Measurements from ENCODE around the gene CDC42SE1. TPM values are rescaled to one million over a fixed set of nuclear protein-coding genes. Genes with fewer than 3 reads are reported as not detected.
A peak's percentile ranks its signal among the peaks of the same experiment; 100 is the strongest.

Gene CDC42SE1
- total RNA-seq, 1 experiment from 2014 or later: 81.2 TPM

GRCh38 chr1:151072224-151072623, 12.8 kb upstream of the CDC42SE1 start:
- in situ Hi-C loops (cut with HindIII; ENCODE audit: low pct_unique_long_range_greater_than_20kb, low sequenced_read_pairs) (no loop called here), intact Hi-C loops (cut with micrococcal nuclease; ENCODE audit: unreplicated experiment) (no loop called here)
- Histone ChIP-seq H3K4me3 (ENCODE audit: low read depth in 2 of 2, low read length in 2 of 2) (no peak overlapping the region), H3K36me3 (ENCODE audit: control insufficient read depth, insufficient read depth, low read length) (peaks cover 2% of the 10 kb centered on the region; the same call in 1 of the 2 replicates), H3K4me1 (ENCODE audit: control insufficient read depth, insufficient read depth, low read length) (peaks cover 13% of the 10 kb centered on the region), H3K27ac (ENCODE audit: low read length) (no peak overlapping the region), H3K27me3 (ENCODE audit: control insufficient read depth, insufficient read depth, low read length) (no peaks in the 10 kb centered on the region), H3K9me3 (ENCODE audit: control insufficient read depth, insufficient read depth, low read depth, low read length) (no peaks in the 10 kb centered on the region)
- ChIA-PET CTCF (no interaction called here), POLR2A (no interaction called here)
- DNase-seq (ENCODE audit: low read depth, low spot score) (no peak), ATAC-seq (no peak)
- no TSS peak for BruUV-seq (replicated peaks)
- TF ChIP-seq TCF7L2 (IDR thresholded peaks at IDR 0.05; ENCODE audit: low read depth, low read length): no peak
- TF ChIP-seq, protein P1, sequence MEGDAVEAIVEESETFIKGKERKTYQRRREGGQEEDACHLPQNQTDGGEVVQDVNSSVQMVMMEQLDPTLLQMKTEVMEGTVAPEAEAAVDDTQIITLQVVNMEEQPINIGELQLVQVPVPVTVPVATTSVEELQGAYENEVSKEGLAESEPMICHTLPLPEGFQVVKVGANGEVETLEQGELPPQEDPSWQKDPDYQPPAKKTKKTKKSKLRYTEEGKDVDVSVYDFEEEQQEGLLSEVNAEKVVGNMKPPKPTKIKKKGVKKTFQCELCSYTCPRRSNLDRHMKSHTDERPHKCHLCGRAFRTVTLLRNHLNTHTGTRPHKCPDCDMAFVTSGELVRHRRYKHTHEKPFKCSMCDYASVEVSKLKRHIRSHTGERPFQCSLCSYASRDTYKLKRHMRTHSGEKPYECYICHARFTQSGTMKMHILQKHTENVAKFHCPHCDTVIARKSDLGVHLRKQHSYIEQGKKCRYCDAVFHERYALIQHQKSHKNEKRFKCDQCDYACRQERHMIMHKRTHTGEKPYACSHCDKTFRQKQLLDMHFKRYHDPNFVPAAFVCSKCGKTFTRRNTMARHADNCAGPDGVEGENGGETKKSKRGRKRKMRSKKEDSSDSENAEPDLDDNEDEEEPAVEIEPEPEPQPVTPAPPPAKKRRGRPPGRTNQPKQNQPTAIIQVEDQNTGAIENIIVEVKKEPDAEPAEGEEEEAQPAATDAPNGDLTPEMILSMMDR (IDR thresholded peaks at IDR 0.05): no peak
- TF ChIP-seq SIN3A (IDR thresholded peaks at IDR 0.05; ENCODE audit: borderline replicate concordance, insufficient read depth, low read depth, low read length): no peak
- TF ChIP-seq, protein P2, sequence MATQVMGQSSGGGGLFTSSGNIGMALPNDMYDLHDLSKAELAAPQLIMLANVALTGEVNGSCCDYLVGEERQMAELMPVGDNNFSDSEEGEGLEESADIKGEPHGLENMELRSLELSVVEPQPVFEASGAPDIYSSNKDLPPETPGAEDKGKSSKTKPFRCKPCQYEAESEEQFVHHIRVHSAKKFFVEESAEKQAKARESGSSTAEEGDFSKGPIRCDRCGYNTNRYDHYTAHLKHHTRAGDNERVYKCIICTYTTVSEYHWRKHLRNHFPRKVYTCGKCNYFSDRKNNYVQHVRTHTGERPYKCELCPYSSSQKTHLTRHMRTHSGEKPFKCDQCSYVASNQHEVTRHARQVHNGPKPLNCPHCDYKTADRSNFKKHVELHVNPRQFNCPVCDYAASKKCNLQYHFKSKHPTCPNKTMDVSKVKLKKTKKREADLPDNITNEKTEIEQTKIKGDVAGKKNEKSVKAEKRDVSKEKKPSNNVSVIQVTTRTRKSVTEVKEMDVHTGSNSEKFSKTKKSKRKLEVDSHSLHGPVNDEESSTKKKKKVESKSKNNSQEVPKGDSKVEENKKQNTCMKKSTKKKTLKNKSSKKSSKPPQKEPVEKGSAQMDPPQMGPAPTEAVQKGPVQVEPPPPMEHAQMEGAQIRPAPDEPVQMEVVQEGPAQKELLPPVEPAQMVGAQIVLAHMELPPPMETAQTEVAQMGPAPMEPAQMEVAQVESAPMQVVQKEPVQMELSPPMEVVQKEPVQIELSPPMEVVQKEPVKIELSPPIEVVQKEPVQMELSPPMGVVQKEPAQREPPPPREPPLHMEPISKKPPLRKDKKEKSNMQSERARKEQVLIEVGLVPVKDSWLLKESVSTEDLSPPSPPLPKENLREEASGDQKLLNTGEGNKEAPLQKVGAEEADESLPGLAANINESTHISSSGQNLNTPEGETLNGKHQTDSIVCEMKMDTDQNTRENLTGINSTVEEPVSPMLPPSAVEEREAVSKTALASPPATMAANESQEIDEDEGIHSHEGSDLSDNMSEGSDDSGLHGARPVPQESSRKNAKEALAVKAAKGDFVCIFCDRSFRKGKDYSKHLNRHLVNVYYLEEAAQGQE (IDR thresholded peaks at IDR 0.05; ENCODE audit: insufficient read depth in 1 of 2, low read depth in 2 of 2, low read length in 1 of 2): no peak
- TF ChIP-seq POLR2AphosphoS5 (IDR thresholded peaks at IDR 0.05; ENCODE audit: low read depth, low read length): no peak

DNA sequence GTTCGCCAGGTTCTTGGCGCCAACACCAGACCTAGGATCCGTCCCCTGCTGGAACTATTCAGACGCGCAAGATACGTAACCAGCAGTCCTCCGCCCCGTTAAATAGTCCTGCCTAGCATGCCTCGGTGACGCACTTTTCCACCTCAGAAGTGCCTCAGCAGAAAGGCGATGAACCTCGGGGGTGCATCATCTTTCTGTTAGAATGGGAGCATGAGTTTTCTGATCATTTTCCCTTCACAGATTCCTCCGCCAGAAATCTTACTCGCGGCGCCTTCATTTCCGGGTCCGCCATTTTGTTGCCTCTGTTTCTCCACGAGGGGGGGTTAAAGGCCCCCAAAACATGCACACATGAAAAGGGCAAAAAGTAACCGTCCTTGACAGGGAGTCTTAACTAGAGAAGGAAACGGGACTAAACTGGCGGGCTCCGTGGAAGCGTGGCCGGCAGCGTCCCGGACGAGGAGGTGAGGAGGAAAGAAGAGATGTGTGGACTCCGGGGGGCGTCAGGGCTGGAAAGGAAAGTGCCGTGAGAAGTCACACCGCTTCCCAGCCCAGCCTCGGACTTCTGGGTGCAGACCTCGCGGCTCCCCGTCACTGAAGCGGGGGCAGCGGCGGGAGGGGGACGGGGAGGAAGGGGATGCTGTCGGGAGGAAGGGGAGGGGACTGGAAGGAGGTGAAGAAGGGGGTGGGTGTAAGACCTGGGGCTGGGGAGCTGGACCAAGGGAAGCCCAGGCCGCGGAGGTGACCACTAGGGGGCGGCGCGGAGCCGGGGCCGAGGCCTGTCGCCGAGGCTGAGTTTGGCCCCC, 11.3 kb upstream of the CDC42SE1 start, which contains the start of gene GABPB2:
Gene GABPB2, plus strand, starts transcription at position 288 of the 803 bp plus-strand sequence. CDS start 17,429 bp downstream, outside the sequence.
- ATAC-seq (peak; percentile 96), DNase-seq (ENCODE audit: low read depth, low spot score) (peak; percentile 88)
- peak within 1 kb of the TSS; percentile 99 for H3K27ac ChIP-seq (ENCODE audit: low read length)
- in situ Hi-C loops (cut with HindIII; ENCODE audit: low pct_unique_long_range_greater_than_20kb, low sequenced_read_pairs): no loop called here
- H3K4me3 ChIP-seq (ENCODE audit: low read depth in 2 of 2, low read length in 2 of 2): peak within 1 kb of the TSS; percentile 88 to 94
- H3K27me3 ChIP-seq (ENCODE audit: control insufficient read depth, insufficient read depth, low read length): no peaks in the 10 kb centered on the region
- no peaks in the 10 kb centered on the region for H3K9me3 ChIP-seq (ENCODE audit: control insufficient read depth, insufficient read depth, low read depth, low read length)
- BruUV-seq (replicated peaks): TSS peak; percentile 90
- TF ChIP-seq POLR2AphosphoS5 (IDR thresholded peaks at IDR 0.05; ENCODE audit: low read depth, low read length): peak; percentile 75
- TF ChIP-seq SIN3A (IDR thresholded peaks at IDR 0.05; ENCODE audit: borderline replicate concordance, insufficient read depth, low read depth, low read length): 0 out of 2 replicates have a peak, but pooled peaks have one; percentile 40
- TF ChIP-seq, protein P1 (IDR thresholded peaks at IDR 0.05): peak; percentile 99
- peak; percentile 72; the same call in 1 of the 2 replicates for TF ChIP-seq TCF7L2 (IDR thresholded peaks at IDR 0.05; ENCODE audit: low read depth, low read length)
- TF ChIP-seq, protein P2 (IDR thresholded peaks at IDR 0.05; ENCODE audit: insufficient read depth in 1 of 2, low read depth in 2 of 2, low read length in 1 of 2): peak in 1 of 2 experiments; percentile 33; a peak in 1 of 4 replicates
- POLR2A ChIA-PET: interaction anchor here (0.6 to 0.9 kb wide), 4 partner anchors 8 to 59 kb away, joined by 3 to 5 read pairs (median 4); no protein-coding TSS in a partner anchor
- intact Hi-C loops (cut with micrococcal nuclease; ENCODE audit: unreplicated experiment): no loop called here
- H3K4me1 ChIP-seq (ENCODE audit: control insufficient read depth, insufficient read depth, low read length): peaks cover 13% of the 10 kb centered on the region
- CTCF ChIA-PET: interaction anchor here (0.5 to 0.9 kb wide), 3 partner anchors 181 to 966 kb away, joined by 3 read pairs; partner anchors contain the start of gene S100A11
- H3K36me3 ChIP-seq (ENCODE audit: control insufficient read depth, insufficient read depth, low read length): peaks cover 2% of the 10 kb centered on the region; the same call in 1 of the 2 replicates

Data from Panc1 (cell line).